GM12878 (cell line): ENCODE results near the gene NES. TPM values are rescaled to one million over a fixed set of nuclear protein-coding genes. Genes with fewer than 3 reads are reported as not detected.
A peak's percentile ranks its signal among the peaks of the same experiment; 100 is the strongest.

Source experiments
- CBFB ChIP-seq: IDR thresholded peaks from 2 replicates; pipeline ENCODE4 v1.6.1; 2016; ENCODE audit warnings: antibody characterized with exemption, low read depth
- CBX5 ChIP-seq: sonication (generic); IDR thresholded peaks from 2 replicates; pipeline ENCODE4 v1.6.1; 2016; ENCODE audit warnings: low read depth, moderate library complexity, mild to moderate bottlenecking, inconsistent platforms
- IKZF2 ChIP-seq, 2 experiments: fragments of 450-650 bp; IDR thresholded peaks; 2 replicates each; pipeline ENCODE4 v1.6.1; 2017; ENCODE audit warnings: mild to moderate bottlenecking in 2 of 2, moderate library complexity in 2 of 2
- JUND ChIP-seq: IDR thresholded peaks from 2 replicates; pipeline ENCODE4 v1.6.1; 2012; ENCODE audit warnings: low read depth, mild to moderate bottlenecking, low read length, improper control_type of control experiment, moderate library complexity
- NBN ChIP-seq: fragments of 450-650 bp; IDR thresholded peaks from 2 replicates; pipeline ENCODE4 v1.6.1; 2016
- RAD21 ChIP-seq: IDR thresholded peaks from 2 replicates; pipeline ENCODE4 v1.6.1; 2011; ENCODE audit warnings: mild to moderate bottlenecking, low read depth, low read length, moderate library complexity; ENCODE audit not compliant: insufficient read depth
- RB1 ChIP-seq: fragments of 450-650 bp; formaldehyde crosslinking; IDR thresholded peaks from 2 replicates; pipeline ENCODE4 v1.6.1; 2017; ENCODE audit warnings: mild to moderate bottlenecking, borderline replicate concordance
- SMC3 ChIP-seq: IDR thresholded peaks from 2 replicates; pipeline ENCODE4 v1.6.1; 2011; ENCODE audit warnings: low read length, improper control_type of control experiment, borderline replicate concordance
- SUZ12 ChIP-seq: fragments of 200-600 bp; sonication (generic); IDR thresholded peaks from one replicate; pipeline ENCODE4 v1.6.1; 2018; ENCODE audit warnings: antibody characterized with exemption, mild to moderate bottlenecking; ENCODE audit not compliant: unreplicated experiment
- YY1 ChIP-seq: IDR thresholded peaks from 2 replicates; pipeline ENCODE4 v1.6.1; 2011; ENCODE audit warnings: low read depth, mild to moderate bottlenecking, low read length
- ZNF24 ChIP-seq: fragments of 450-650 bp; IDR thresholded peaks from 2 replicates; pipeline ENCODE4 v1.6.1; 2017; ENCODE audit warnings: antibody characterized with exemption, mild to moderate bottlenecking
- ZNF622 ChIP-seq: fragments of 450-650 bp; IDR thresholded peaks from 2 replicates; pipeline ENCODE4 v1.6.1; 2017; ENCODE audit warnings: mild to moderate bottlenecking, inconsistent platforms
- polyA plus RNA-seq, 11 experiments: library from polyadenylated mRNA; depleted of rRNA in 4 of 11; unstranded in 6 of 11; stranded (reverse) in 5 of 11; fragments of >200 nt; fragmentation: Nextera tagmentation in 4 of 11; fragmentation: Illumina TruSeq in 1 of 11; extraction: Ambion mirVana in 4 of 11; extraction: Trizol in 1 of 11; gene quantifications; 1 replicate in 1 of 11; 2 replicates in 10 of 11; pipeline versions ENCODE4 v1.2.1 to v1.2.3, GENCODE V29; 2011 to 2016; ENCODE audit warnings: inconsistent platforms in 2 of 11, missing spikeins in 2 of 11, low read depth in 1 of 11
- total RNA-seq, 4 experiments: library from RNA; depleted of rRNA in 3 of 4; stranded (reverse); fragments of >200 nt in 3 of 4; fragmentation: Illumina TruSeq in 1 of 4; extraction: Trizol in 1 of 4; gene quantifications; 2 replicates each; pipeline versions ENCODE4 v1.2.1 to v1.2.3, GENCODE V29; 2013 to 2021
- TF ChIP-seq, protein P1 (sequence below): fragments of 150-350 bp; IDR thresholded peaks from 2 replicates; pipeline ENCODE4 v1.6.1; 2016; ENCODE audit warnings: low read depth, low read length
- TF ChIP-seq, protein P2 (sequence below): fragments of 150-350 bp; IDR thresholded peaks from 2 replicates; pipeline ENCODE4 v1.6.1; 2014; ENCODE audit warnings: mild to moderate bottlenecking, low read depth, low read length
- TF ChIP-seq, protein P3 (sequence below): fragments of 450-650 bp; IDR thresholded peaks from 2 replicates; pipeline ENCODE4 v1.6.1; 2017; ENCODE audit warnings: low read depth, mild to moderate bottlenecking, moderate library complexity
- TF ChIP-seq, protein P4 (sequence below): fragments of 450-650 bp; IDR thresholded peaks from 2 replicates; pipeline ENCODE4 v1.6.1; 2016; ENCODE audit warnings: mild to moderate bottlenecking

NES gene
- total and polyA plus RNA-seq, 10 of the 15 experiments (the other 5 are each of a cell fraction or from before 2014, with no cell fraction given) = under 0.01 to 0.15 (median 0.02) TPM; not detected in 4

DNA sequence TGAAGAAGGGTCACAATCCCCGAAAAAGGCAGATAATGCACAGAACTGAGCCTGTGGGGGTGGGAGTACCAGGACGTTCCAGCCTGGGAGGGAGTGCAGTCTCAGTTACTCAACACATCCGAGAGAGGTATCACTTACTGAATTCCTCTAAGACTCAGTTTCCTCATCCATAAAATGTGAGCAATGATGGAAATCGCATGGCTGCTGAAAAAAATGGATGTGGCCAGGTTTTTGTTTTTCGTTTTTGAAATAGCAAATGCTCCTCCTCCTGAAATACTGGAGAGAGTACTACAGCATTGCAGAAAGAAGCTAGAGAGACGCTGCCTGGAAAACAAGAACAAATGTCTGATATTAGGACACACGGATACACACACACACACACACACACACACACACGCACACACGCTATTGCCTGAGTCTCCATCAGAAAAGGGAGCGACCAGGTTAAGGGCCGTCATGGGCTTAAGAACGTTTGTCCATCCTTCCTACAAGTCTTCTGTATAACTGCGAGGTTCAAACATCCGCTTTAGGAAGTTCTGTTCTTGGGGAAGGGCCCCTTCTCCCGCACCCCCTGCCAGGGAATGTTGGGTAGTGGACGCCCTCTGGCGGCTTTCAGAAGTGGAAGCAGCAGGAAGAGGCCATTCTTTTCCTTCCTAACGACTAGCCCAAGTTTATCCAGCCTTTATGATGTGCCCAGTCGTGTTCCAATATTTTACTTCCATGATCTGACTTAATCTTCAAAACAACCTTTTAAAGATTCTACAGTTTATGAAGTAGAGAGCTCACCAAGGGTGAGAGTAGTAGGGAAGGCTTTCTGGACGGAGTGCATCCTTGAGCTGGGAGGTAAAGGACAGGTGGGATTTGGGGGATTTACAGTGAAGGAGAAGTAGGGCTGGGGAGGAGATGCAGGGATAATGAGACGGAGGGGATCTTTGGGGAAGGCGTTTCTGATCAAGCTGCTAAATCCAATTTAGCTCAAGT lies 699 bp upstream of the NES start (continued):
- TF ChIP-seq, protein P1, sequence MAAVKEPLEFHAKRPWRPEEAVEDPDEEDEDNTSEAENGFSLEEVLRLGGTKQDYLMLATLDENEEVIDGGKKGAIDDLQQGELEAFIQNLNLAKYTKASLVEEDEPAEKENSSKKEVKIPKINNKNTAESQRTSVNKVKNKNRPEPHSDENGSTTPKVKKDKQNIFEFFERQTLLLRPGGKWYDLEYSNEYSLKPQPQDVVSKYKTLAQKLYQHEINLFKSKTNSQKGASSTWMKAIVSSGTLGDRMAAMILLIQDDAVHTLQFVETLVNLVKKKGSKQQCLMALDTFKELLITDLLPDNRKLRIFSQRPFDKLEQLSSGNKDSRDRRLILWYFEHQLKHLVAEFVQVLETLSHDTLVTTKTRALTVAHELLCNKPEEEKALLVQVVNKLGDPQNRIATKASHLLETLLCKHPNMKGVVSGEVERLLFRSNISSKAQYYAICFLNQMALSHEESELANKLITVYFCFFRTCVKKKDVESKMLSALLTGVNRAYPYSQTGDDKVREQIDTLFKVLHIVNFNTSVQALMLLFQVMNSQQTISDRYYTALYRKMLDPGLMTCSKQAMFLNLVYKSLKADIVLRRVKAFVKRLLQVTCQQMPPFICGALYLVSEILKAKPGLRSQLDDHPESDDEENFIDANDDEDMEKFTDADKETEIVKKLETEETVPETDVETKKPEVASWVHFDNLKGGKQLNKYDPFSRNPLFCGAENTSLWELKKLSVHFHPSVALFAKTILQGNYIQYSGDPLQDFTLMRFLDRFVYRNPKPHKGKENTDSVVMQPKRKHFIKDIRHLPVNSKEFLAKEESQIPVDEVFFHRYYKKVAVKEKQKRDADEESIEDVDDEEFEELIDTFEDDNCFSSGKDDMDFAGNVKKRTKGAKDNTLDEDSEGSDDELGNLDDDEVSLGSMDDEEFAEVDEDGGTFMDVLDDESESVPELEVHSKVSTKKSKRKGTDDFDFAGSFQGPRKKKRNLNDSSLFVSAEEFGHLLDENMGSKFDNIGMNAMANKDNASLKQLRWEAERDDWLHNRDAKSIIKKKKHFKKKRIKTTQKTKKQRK = no peak
- TF ChIP-seq IKZF2 (IDR thresholded peaks at IDR 0.05) (peak; percentile 54 to 73; a peak in 3 of 4 replicates), RB1 (peak; percentile 39; the same call in 1 of the 2 replicates), RAD21 (peak; percentile 96), CBX5 (no peak), YY1 (peak; percentile 84; the same call in 1 of the 2 replicates), SMC3 (peak; percentile 92), ZNF622 (no peak), NBN (peak; percentile 68; the same call in 1 of the 2 replicates), SUZ12 (no peak), JUND (no peak), ZNF24 (no peak), CBFB (no peak)
- TF ChIP-seq, protein P2, sequence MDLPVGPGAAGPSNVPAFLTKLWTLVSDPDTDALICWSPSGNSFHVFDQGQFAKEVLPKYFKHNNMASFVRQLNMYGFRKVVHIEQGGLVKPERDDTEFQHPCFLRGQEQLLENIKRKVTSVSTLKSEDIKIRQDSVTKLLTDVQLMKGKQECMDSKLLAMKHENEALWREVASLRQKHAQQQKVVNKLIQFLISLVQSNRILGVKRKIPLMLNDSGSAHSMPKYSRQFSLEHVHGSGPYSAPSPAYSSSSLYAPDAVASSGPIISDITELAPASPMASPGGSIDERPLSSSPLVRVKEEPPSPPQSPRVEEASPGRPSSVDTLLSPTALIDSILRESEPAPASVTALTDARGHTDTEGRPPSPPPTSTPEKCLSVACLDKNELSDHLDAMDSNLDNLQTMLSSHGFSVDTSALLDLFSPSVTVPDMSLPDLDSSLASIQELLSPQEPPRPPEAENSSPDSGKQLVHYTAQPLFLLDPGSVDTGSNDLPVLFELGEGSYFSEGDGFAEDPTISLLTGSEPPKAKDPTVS = no peak
- TF ChIP-seq, protein P3, sequence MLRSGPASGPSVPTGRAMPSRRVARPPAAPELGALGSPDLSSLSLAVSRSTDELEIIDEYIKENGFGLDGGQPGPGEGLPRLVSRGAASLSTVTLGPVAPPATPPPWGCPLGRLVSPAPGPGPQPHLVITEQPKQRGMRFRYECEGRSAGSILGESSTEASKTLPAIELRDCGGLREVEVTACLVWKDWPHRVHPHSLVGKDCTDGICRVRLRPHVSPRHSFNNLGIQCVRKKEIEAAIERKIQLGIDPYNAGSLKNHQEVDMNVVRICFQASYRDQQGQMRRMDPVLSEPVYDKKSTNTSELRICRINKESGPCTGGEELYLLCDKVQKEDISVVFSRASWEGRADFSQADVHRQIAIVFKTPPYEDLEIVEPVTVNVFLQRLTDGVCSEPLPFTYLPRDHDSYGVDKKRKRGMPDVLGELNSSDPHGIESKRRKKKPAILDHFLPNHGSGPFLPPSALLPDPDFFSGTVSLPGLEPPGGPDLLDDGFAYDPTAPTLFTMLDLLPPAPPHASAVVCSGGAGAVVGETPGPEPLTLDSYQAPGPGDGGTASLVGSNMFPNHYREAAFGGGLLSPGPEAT = no peak
- TF ChIP-seq, protein P4, sequence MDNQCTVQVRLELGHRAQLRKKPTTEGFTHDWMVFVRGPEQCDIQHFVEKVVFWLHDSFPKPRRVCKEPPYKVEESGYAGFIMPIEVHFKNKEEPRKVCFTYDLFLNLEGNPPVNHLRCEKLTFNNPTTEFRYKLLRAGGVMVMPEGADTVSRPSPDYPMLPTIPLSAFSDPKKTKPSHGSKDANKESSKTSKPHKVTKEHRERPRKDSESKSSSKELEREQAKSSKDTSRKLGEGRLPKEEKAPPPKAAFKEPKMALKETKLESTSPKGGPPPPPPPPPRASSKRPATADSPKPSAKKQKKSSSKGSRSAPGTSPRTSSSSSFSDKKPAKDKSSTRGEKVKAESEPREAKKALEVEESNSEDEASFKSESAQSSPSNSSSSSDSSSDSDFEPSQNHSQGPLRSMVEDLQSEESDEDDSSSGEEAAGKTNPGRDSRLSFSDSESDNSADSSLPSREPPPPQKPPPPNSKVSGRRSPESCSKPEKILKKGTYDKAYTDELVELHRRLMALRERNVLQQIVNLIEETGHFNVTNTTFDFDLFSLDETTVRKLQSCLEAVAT = 0 out of 2 replicates have a peak, but pooled peaks have one; percentile 48
